ENCODE data around the gene EFR3B.
"Not testable (repeated sequence)": the region's sequence is repeated elsewhere in the genome, so short reads cannot be mapped to it uniquely, and the experiment has no call there.

The EFR3B gene

GRCh38 chr2:25105336-25106085 lies 63.6 kb downstream of the EFR3B start:
- DNase-seq (ENCODE audit: low spot score), result peak; percentile 36

GRCh38 chr2:25109822-25110221 lies 67.9 kb downstream of the EFR3B start:
- no peak for DNase-seq (ENCODE audit: low spot score)

GRCh38 chr2:25112113-25112512 lies 70.2 kb downstream of the EFR3B start:
- no peak for DNase-seq (ENCODE audit: low spot score)

GRCh38 chr2:25115249-25115883 lies 73.5 kb downstream of the EFR3B start:
- no peak for DNase-seq (ENCODE audit: low spot score)

GRCh38 chr2:25115902-25116301 lies 74.0 kb downstream of the EFR3B start:
- DNase-seq (ENCODE audit: low spot score), result no peak

GRCh38 chr2:25116956-25117355 lies 75.1 kb downstream of the EFR3B start:
- no peak for DNase-seq (ENCODE audit: low spot score)

- no peak for DNase-seq (ENCODE audit: low spot score)
Measured at GRCh38 chr2:25119263-25119662, 77.4 kb downstream of the EFR3B start.

- no peak for DNase-seq (ENCODE audit: low spot score)
Measured at GRCh38 chr2:25122367-25122766, 80.5 kb downstream of the EFR3B start.

- no peak for DNase-seq (ENCODE audit: low spot score)
Measured at GRCh38 chr2:25123682-25124081, 81.8 kb downstream of the EFR3B start.

GRCh38 chr2:25125189-25125588 lies 83.3 kb downstream of the EFR3B start:
- no peak for DNase-seq (ENCODE audit: low spot score)

- DNase-seq (ENCODE audit: low spot score), result no peak
Measured at GRCh38 chr2:25125976-25126375, 84.1 kb downstream of the EFR3B start.

GRCh38 chr2:25127071-25127470 lies 85.2 kb downstream of the EFR3B start:
- DNase-seq (ENCODE audit: low spot score), result not testable (repeated sequence)

GRCh38 chr2:25127646-25128045 lies 85.8 kb downstream of the EFR3B start:
- DNase-seq (ENCODE audit: low spot score), result peak; percentile 30

GRCh38 chr2:25129901-25130520 lies 88.1 kb downstream of the EFR3B start:
- DNase-seq (ENCODE audit: low spot score), result peak; percentile 33

GRCh38 chr2:25131253-25131566 lies 89.3 kb downstream of the EFR3B start:
- no peak for DNase-seq (ENCODE audit: low spot score)

GRCh38 chr2:25131567-25132298 lies 89.9 kb downstream of the EFR3B start:
- DNase-seq (ENCODE audit: low spot score), result no peak

GRCh38 chr2:25132299-25132635 lies 90.4 kb downstream of the EFR3B start:
- no peak for DNase-seq (ENCODE audit: low spot score)

GRCh38 chr2:25132693-25133092 lies 90.8 kb downstream of the EFR3B start:
- no peak for DNase-seq (ENCODE audit: low spot score)

- not testable (repeated sequence) for DNase-seq (ENCODE audit: low spot score)
Measured at GRCh38 chr2:25140535-25140934, 98.7 kb downstream of the EFR3B start.

- DNase-seq (ENCODE audit: low spot score), result no peak
Measured at GRCh38 chr2:25141120-25141519, 99.2 kb downstream of the EFR3B start.

GRCh38 chr2:25145803-25146202 lies 103.9 kb downstream of the EFR3B start:
- DNase-seq (ENCODE audit: low spot score), result no peak

GRCh38 chr2:25146896-25147295 lies 105.0 kb downstream of the EFR3B start:
- DNase-seq (ENCODE audit: low spot score), result no peak

- DNase-seq (ENCODE audit: low spot score), result no peak
Measured at GRCh38 chr2:25149646-25150045, 107.8 kb downstream of the EFR3B start.

All from Ammon's horn (tissue), 1 donor.